GM21619 (cell line): ENCODE measurements around the gene NEU4.

Experiments
- ATAC-seq: cut with Tn5 transposase; IDR thresholded peaks from one replicate; pipeline ENCODE4 v1.9.1; 2021; ENCODE audit not compliant: unreplicated experiment

Gene NEU4

DNA sequence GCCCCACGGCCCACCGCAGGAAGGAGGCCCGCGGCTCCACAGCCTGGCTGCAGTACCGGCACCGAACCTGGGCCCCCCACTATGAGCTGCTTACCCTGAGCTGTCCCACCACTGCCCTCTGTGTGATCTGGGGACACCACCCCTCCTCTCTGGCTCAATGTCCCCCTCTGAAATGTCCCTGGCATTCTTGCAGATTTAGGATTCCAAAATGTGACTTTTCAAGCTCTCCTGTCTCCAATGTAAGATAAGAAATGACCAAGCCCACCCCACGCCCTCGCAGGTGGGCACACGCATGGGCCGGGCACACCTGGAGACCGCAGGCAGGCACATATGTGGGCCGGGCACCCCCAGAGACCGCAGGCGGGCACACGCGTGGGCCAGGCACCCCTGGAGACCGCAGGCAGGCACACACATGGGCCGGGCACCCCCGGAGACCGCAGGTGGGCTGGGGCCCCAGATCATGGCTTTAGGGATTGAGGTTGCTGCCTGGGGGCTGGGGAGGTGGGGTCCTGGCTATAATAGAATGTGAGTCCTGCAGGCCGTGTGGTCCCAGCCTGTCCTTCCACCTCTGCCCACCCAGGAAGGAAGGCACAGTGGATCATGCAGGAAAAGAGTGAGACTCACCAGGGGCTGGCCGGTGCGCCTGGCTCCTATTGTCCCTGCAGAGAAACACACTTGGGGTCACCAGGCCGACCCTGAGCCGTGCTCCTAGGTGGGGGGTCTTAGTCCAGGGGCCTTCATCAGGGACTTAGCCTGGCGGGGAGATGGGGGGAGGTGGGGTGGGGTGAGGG is 42.5 kb downstream of the NEU4 start:
- no peak for ATAC-seq

DNA sequence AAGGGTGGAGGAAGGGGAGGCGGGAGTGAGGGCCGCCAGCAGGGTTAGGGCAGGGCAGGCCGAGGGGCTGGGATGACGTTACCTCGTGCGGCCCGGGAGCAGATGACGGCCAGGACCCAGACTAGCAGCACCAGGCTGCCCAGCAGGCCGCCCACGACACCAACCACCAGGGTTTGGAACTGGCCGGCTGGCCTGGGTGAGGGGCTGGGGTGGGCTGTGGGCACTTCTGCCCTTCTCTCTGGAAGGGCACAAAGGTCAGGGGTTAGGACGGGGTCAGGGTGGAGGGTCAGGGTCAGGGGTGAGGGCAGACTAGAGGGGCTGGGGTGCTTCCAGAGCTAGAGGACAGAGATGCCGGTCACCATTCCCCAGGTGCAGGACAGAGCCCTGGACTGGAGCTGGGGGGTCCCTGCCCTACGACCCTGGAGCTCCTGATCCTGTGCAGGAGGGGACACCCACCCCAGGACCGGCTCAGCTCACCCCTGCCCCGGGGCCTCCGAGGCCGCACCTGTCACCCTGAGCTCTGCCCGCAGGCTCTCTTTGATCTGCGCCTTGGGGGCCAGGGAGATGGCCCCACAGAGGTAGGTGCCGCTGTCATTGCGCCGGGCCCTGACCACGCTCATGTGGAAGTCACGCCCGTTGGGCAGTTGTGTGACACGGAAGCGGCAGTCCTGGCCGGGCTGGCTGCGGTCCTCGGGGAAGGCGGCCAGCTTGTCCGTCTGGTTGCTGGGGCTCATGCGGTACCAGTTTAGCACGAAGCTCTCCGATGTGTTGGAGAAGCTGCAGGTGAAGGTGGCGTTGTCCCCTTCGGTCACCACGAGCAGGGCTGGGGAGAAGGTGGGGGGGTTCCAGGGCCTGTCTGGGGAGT is 43.4 kb downstream of the NEU4 start:
- ATAC-seq, result no peak

GRCh38 chr2:241852981-241853631 is 44.1 kb downstream of the NEU4 start:
- ATAC-seq, result no peak

DNA sequence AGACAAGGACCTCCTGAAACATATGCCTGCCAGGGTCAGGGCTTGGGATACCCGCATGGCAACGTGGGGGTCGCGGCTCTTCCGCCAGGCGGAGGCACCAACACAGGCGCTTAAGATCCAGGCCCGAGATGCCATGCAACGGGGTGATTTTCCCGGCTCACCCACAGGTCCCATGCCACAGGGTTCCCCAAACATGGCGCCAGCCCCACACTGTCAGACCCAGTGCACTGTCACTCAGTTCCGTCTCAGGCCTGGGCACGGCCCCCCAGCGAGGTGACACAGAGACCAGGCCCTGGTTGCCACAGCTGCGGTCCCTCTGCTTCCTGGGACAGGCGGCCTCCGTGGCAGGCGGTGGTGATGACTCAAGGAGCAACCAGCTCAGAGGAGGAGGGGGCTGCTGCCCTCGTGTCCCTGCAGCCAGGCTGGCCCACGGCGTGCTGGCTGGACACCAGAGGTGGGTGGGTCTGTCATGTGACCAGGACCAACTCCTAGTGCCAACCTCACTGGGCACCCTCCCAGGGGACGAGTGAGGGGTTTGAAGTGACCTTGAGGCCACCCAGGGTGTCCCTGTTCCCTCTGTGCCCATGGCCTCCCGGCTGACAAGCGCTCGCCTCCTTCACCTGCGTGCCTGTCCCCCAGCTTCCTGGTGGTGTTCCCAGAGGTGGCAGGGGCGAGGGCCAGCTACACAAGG is 44.8 kb downstream of the NEU4 start:
- no peak for ATAC-seq

- no peak for ATAC-seq
Observed at GRCh38 chr2:241854342-241855244, 45.6 kb downstream of the NEU4 start.

- ATAC-seq, result no peak
Observed at GRCh38 chr2:241855245-241855887, 46.4 kb downstream of the NEU4 start.

GRCh38 chr2:241855888-241856422 is 47.0 kb downstream of the NEU4 start:
- no peak for ATAC-seq

GRCh38 chr2:241857041-241857541 is 48.1 kb downstream of the NEU4 start:
- no peak for ATAC-seq

DNA sequence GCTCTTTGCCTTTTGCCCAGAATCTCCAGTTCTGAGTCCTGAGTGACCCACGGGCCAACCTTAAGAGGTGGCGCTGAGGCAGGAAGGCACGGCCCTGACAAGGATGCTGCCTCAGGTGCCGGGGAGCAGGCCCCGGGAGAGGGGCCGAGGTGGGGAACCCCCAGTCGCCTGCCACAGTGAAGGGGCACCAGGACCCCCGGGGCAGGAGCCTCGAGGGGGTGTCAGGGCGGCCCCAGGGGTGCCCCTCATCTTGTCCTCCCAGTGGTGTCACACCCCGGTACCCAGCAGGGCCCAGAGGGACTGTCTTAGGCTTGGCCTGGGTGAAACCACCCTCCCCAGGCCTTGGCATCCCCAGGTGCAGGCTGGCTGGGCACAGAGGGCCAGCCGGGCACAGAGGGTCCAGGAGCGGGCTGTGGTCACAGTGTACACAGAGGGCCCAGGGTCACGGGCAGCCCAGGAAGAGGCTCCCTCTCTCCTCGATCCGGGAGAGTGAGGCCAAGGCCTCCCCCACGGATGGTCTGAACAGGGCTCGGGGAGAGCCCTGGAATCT is 48.7 kb downstream of the NEU4 start:
- ATAC-seq, result no peak

DNA sequence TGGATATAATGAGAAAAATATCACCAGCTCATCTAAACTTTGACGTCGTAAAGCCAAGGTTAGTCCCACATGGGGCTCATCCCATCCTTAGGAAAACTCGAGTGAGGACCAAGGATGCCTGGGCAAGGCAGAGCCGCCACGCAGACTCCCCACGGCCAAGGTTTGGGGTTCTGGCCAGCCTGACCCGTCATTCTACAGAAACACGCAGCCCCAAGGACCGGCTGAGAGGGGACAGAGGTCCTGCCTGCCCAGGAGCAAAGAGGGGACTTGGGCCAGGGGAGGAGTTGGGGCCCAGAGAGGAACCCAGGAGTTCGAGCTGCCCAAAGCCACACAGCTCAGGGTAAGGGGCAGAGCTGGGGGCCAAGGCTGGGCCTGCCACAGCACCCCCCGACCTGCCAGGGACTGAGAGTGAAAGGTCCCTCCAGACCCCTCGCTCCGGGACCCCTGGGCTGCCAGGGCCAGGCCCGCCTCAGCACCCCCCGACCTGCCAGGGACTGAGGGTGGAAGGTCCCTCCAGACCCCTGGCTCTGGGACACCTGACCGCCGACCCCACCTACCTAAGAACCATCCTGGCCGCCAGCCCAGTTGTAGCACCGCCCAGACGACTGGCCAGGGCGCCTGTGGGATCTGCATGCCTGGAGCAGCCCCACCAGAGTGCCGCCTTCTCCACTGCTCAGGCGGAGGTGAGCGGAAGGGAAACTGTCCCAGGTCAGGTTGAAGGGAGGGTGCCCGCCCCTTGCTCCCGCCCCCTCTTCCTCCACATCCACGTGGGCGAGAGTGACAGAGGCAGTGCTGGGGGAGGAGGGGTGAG is 49.4 kb downstream of the NEU4 start, which contains the start of gene PDCD1:
TSS of gene PDCD1 (minus strand) at position 689 of the 811 bp plus-strand sequence. CDS start at position 633, 56 bp downstream.
- peak; percentile 38 for ATAC-seq

GRCh38 chr2:241859017-241859435 is 50.0 kb downstream of the NEU4 start:
- peak; percentile 21 for ATAC-seq

- ATAC-seq, result peak; percentile 43
Observed at GRCh38 chr2:241859436-241860183, 50.6 kb downstream of the NEU4 start.

DNA sequence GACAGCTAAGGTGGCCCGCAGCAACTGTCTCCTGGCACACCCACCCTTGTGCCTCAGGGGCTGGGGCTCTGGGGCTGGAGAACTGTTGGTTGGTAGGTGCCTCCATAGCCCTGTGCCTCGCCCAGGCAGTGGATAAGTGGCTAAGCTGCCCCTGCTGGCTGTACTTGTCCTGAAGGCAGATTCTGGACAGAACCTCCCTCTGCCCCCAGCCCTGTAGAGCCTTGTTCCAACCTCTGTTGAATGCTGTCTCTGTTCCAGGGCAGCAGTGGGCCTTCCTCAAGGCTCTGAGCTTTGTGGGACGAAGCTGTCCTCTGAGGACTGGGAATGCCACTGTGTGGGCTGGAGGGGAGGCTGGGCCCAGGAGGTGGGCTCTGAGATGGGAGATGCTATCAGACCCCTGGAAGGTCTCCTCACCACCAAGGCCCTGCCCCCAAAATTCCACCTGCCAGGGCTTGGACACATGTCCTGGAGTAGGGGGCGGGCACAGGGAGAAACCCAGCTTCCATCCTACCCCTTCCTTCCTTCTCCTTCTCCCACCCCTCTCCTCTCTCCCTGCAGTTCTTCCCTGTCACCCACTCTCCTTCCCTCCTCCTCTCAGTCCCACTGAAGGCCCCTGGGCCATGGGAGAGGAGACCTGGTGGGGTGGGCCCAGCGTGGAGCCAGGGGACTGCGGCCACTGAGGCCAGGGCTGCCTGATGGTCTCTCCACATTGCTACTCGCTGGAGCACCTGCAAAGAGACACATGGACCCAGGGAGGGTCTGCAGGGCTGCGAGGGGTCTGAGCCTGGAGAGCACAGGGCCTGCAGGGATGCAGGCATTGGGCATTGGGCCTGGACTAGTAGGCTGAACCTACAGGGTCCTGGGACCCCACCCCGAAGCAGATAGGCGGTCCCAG is 51.4 kb downstream of the NEU4 start:
- ATAC-seq, result peak; percentile 16

DNA sequence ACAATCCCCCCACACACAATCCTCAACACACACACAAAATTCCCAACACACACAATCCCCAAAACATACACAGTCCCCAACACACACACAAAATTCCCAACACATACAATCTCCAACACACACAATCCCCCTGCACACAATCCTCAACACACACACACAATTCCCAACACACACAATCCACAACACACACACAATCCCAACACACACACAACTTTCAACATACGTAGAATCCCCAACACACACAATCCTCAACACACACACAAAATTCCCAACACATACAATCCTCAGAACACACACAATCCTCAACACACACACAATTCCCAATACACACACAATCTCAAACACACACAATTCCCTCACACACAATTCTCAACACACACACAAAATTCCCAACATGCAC is 52.3 kb downstream of the NEU4 start:
- ATAC-seq, result no peak

- no peak for ATAC-seq
Observed at GRCh38 chr2:241862093-241862492, 53.1 kb downstream of the NEU4 start.
